Left renal cortex interstitium (tissue), 4 donors: Measurements from ENCODE around the gene OR6M1. TPM values are rescaled to one million over a fixed set of nuclear protein-coding genes. Genes with fewer than 3 reads are reported as not detected.

Experiments
- DNase-seq, 4 donors: peaks; one replicate each; pipeline ENCODE4 v3.0.0-alpha.2; 2013; ENCODE audit warnings: low read depth in 4 of 4, low spot score in 2 of 4, missing footprints in 1 of 4
- polyA plus RNA-seq, 4 donors: library from polyadenylated mRNA; unstranded; fragments of 120-200 nt; gene quantifications; one replicate each; pipeline ENCODE4 v1.2.1, GENCODE V29; 2013; ENCODE audit not compliant: insufficient read length in 4 of 4

The OR6M1 gene
- polyA plus RNA-seq, 4 donors = not detected

- no peak for DNase-seq
Measured at GRCh38 chr11:123778511-123778910, 27.6 kb downstream of the OR6M1 start.

DNA sequence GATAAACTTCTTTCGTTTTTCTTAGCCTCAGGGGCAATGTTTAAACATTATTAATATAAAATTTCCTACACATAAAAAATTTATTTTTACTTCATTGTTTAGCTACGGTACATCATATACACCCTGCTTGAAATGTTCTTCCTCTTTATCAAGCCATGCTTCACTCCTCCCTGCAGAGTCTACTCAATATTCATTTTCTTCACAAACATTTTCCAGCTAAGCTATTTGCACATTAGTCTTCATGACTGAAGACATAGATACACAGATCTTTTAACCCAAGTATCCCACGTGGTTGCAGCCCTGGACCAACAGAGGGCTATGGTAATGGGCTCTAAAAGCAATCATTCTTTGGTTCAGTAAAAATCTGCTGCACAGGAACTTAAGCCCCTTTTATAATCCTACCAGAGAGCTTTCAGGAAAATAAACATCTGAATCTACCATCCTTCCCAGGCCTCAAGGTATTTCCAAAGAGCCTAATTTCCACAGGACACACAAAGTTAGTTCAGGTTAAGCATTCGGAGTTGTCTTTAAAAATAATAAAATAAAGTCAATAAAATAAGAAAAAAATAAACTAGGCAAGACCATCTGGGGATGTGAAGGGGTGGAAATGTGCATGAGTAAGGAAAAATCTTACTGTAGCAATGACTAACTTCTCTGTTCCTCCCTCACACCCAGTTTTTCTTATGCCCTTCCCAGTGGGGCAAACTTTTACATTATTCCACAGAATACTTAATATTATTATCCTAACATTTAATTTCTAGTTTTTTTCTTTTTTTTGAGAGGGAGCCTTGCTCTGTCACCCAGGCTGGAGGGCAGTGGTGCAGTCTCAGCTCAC lies 30.2 kb downstream of the OR6M1 start:
- no peak for DNase-seq

DNA sequence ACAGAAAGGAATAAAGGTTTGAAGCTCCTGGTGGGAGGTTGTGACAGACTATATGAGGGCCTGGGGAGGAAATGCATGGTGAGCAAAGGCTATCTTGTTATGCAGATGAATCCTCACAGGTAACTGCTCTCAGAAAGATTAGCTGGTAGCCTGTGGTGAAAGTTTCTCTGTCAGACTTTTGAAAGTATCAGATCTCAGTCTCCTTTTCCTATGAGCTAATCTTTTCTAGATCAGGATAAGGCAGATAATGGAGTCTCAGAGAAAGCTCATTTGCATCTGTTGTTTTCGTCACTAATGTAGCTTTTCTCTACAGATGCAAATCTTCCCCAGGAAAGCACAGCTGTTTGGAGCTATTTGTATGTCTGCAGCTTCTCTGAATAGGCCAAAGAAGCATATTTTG lies 30.9 kb downstream of the OR6M1 start:
- no peak for DNase-seq

DNA sequence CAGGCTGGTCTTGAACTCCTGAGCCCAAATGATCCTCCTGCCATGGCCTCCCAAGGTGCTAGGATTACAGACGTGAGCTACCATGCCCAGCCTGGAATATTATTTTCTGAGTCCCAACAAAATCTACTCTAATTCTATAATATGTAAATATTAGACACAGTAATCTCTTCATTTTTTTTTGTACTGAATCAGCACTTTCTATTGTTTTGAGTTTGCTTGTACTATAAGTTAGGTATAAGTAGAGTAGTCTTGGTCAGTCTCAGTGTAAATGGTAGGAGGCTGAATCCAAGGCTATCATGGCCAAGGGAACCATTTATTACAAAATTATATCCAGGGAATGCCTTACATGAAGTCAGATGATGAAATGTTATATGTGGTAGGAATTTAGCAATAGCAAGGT lies 32.2 kb downstream of the OR6M1 start:
- DNase-seq = no peak

- no peak for DNase-seq
Measured at GRCh38 chr11:123773026-123773425, 33.1 kb downstream of the OR6M1 start.

- DNase-seq = no peak
Measured at GRCh38 chr11:123771664-123772063, 34.5 kb downstream of the OR6M1 start.

DNA sequence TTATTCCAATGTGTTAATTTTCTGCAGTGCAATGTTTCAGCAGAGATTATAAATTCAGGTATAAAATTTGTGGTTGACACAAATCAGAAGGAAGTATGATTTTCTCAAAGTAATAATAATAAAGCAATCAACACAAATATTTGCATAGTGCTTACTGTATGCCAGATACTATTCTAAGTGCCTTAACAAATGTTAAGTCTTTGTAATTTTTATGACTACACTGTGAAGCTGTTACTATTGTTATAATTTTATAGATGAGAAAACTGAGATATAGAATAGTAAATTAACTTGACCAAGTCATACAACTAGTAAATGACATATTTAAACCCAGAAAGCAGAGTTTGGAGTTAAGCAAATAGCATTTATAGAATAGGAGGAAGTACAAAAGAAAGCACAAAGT lies 35.4 kb downstream of the OR6M1 start:
- DNase-seq = no peak

GRCh38 chr11:123765601-123766000 lies 40.5 kb downstream of the OR6M1 start:
- no peak for DNase-seq

GRCh38 chr11:123762422-123762821 lies 43.7 kb downstream of the OR6M1 start:
- no peak for DNase-seq

GRCh38 chr11:123760894-123761293 lies 45.3 kb downstream of the OR6M1 start:
- DNase-seq = no peak

DNA sequence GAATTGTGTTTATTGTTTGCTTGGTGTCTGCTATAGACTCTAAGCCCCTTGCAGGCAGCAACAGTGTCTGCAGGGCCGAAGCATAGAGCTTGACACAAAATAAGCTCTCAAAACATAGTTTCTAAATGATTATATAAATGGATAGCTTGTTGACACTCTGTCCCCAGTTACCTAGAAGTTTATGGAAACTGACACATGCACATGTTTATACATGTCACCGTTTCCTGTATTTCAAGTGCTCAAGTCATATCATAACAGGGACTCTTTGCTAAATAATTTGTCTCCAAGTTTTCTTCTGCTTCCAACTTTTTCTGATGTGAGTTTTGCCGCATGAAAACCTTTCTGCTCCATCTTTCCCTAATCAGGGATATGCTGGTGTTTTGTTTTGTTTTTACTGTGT lies 48.2 kb downstream of the OR6M1 start:
- DNase-seq = no peak

DNA sequence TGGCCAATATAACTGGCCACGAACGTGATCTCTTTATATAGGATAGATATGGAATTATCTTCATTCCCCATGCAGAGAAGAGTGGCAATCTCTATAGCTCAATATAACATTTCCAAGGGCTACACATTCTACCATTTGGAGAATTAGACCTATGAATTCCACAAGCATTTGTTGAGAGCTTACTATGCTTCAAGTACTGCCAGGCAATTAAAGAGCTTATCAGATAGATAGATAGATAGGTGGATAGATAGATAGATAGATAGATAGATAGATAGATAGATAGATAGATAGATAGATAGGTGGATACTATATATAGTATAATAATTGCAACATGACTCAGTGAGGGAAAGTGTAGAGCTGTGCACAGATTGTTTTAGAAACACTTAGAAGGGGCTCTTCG lies 50.3 kb downstream of the OR6M1 start:
- DNase-seq = no peak

Other genes with a start within 250 kb of the OR6M1 start
- 1 to 10 TPM; 1.1 to 2.2 (median 1.7) TPM for gene SCN3B, start 151.7 kb downstream of the OR6M1 start, polyA plus RNA-seq
- 10 to 100 TPM; 14.3 to 23.9 (median 18.9) TPM for gene ZNF202, start 64.7 kb downstream of the OR6M1 start, polyA plus RNA-seq
- gene OR6X1, start 51.8 kb downstream of the OR6M1 start, polyA plus RNA-seq = not detected
- gene TMEM225, start 79.3 kb upstream of the OR6M1 start, polyA plus RNA-seq = not detected
- gene OR8D4, start 95.8 kb upstream of the OR6M1 start, polyA plus RNA-seq = under 1 TPM in 1 of 4 donors, not detected in 3; 0.03 TPM
- gene OR4D5, start 133.3 kb upstream of the OR6M1 start, polyA plus RNA-seq = not detected
- not detected for gene OR6T1, start 137.5 kb upstream of the OR6M1 start, polyA plus RNA-seq
- gene OR10S1, start 171.4 kb upstream of the OR6M1 start, polyA plus RNA-seq = not detected
- not detected for gene OR10G6, start 188.8 kb upstream of the OR6M1 start, polyA plus RNA-seq
- gene OR10G4, start 206.6 kb upstream of the OR6M1 start, polyA plus RNA-seq = under 1 TPM in 1 of 4 donors, not detected in 3; 0.05 TPM
- not detected for gene OR10G9, start 216.7 kb upstream of the OR6M1 start, polyA plus RNA-seq
- not detected for gene OR10G8, start 220.4 kb upstream of the OR6M1 start, polyA plus RNA-seq
- gene OR10G7, start 235.0 kb upstream of the OR6M1 start, polyA plus RNA-seq = not detected